HepG2 (cell line): ENCODE measurements around the gene CCDC50. TPM values are rescaled to one million over a fixed set of nuclear protein-coding genes. Genes with fewer than 3 reads are reported as not detected.

ENCODE experiments used
- ARNTL ChIP-seq: sonication (generic); formaldehyde crosslinking; IDR thresholded peaks from 2 replicates; pipeline ENCODE4 v1.4.0; 2020; ENCODE audit warnings: mild to moderate bottlenecking, missing genetic modification reagents
- ELK4 ChIP-seq: sonication (generic); formaldehyde crosslinking; IDR thresholded peaks from 2 replicates; pipeline ENCODE4 v1.9.0; 2021; ENCODE audit warnings: missing genetic modification reagents, borderline replicate concordance
- FOXA1 ChIP-seq, 2 experiments: fragments of 450-650 bp in 1 of 2; sonication (generic) in 1 of 2; formaldehyde crosslinking in 1 of 2; IDR thresholded peaks; 2 replicates each; pipeline versions ENCODE4 v1.4.0 to v1.6.1; 2016 to 2020; ENCODE audit warnings: missing genetic modification reagents in 1 of 2
- FOXA3 ChIP-seq: IDR thresholded peaks from 2 replicates; pipeline ENCODE4 v1.6.1; 2016; ENCODE audit warnings: missing genetic modification reagents, missing compliant biosample characterization
- GPBP1L1 ChIP-seq: sonication (generic); formaldehyde crosslinking; IDR thresholded peaks from 2 replicates; pipeline ENCODE4 v1.5.0; 2020; ENCODE audit warnings: mild to moderate bottlenecking, missing genetic modification reagents
- HOMEZ ChIP-seq: IDR thresholded peaks from 2 replicates; pipeline ENCODE4 v1.6.1; 2016; ENCODE audit warnings: low read depth
- KDM5A ChIP-seq: fragments of 200-600 bp; sonication (generic); IDR thresholded peaks from 2 replicates; pipeline ENCODE4 v1.7.0; 2018; ENCODE audit warnings: antibody characterized with exemption, mild to moderate bottlenecking, low read length, borderline replicate concordance
- NCOA2 ChIP-seq: sonication (generic); formaldehyde crosslinking; IDR thresholded peaks from 2 replicates; pipeline ENCODE4 v1.8.0; 2022; ENCODE audit warnings: inconsistent platforms
- NR3C1 ChIP-seq: sonication (generic); formaldehyde crosslinking; IDR thresholded peaks from 2 replicates; pipeline ENCODE4 v1.4.0; 2020; ENCODE audit warnings: missing genetic modification reagents
- RFX5 ChIP-seq: IDR thresholded peaks from 2 replicates; pipeline ENCODE4 v1.6.1; 2011; ENCODE audit warnings: low read depth, low read length, improper control_type of control experiment
- TOE1 ChIP-seq: sonication (generic); formaldehyde crosslinking; IDR thresholded peaks from 2 replicates; pipeline ENCODE4 v1.4.0; 2020; ENCODE audit warnings: mild to moderate bottlenecking, missing genetic modification reagents
- ZMYM3 ChIP-seq: sonication (generic); formaldehyde crosslinking; IDR thresholded peaks from 2 replicates; pipeline ENCODE4 v1.5.1; 2020; ENCODE audit warnings: mild to moderate bottlenecking, missing genetic modification reagents
- ZNF260 ChIP-seq: sonication (generic); formaldehyde crosslinking; IDR thresholded peaks from 2 replicates; pipeline ENCODE4 v1.4.0; 2020; ENCODE audit warnings: missing genetic modification reagents, low read depth, mild to moderate bottlenecking, borderline replicate concordance
- ZNF30 ChIP-seq: sonication (generic); formaldehyde crosslinking; IDR thresholded peaks from 2 replicates; pipeline ENCODE4 v1.5.0; 2020; ENCODE audit warnings: mild to moderate bottlenecking, missing genetic modification reagents
- ZNF710 ChIP-seq: sonication (generic); formaldehyde crosslinking; IDR thresholded peaks from 2 replicates; pipeline ENCODE4 v1.5.0; 2020; ENCODE audit warnings: mild to moderate bottlenecking, missing genetic modification reagents, borderline replicate concordance
- polyA plus RNA-seq, 8 experiments: library from polyadenylated mRNA; depleted of rRNA in 3 of 8; stranded (reverse) in 7 of 8; unstranded in 1 of 8; fragments of >200 nt; fragmentation: Illumina TruSeq in 4 of 8; extraction: Trizol in 4 of 8; gene quantifications; 2 replicates each; pipeline versions ENCODE4 v1.2.1 to v1.2.3, GENCODE V29; 2011 to 2016; ENCODE audit warnings: low read depth in 4 of 8, missing spikeins in 1 of 8, mixed read lengths in 1 of 8; ENCODE audit not compliant: insufficient read depth in 1 of 8
- total RNA-seq, 5 experiments: library from RNA; depleted of rRNA; stranded (reverse); fragments of >200 nt; fragmentation: Illumina TruSeq; extraction: Trizol; gene quantifications; 2 replicates each; pipeline ENCODE4 v1.2.3, GENCODE V29; 2016; ENCODE audit warnings: low read depth in 1 of 5
- TF ChIP-seq, protein P1 (sequence below): sonication (generic); formaldehyde crosslinking; IDR thresholded peaks from 2 replicates; pipeline ENCODE4 v1.5.1; 2020; ENCODE audit warnings: mild to moderate bottlenecking, missing genetic modification reagents, borderline replicate concordance

Gene CCDC50
- total and polyA plus RNA-seq, 2 of the 13 experiments (the other 11 are each of a cell fraction or from before 2014, with no cell fraction given), result 47.6 to 66.4 TPM

GRCh38 chr3:191328962-191329653, at the start of gene CCDC50 (continued):
- TF ChIP-seq ZNF260 (CRISPR knock-in tag), result no peak
- TF ChIP-seq GPBP1L1 (CRISPR knock-in tag), result no peak
- no peak for TF ChIP-seq NR3C1 (CRISPR knock-in tag)
- no peak for TF ChIP-seq TOE1 (CRISPR knock-in tag)
- no peak for TF ChIP-seq KDM5A
- peak; percentile 61 for TF ChIP-seq ZMYM3
- peak; percentile 57; the same call in 1 of the 2 replicates for TF ChIP-seq ZNF710 (CRISPR knock-in tag)
- peak; percentile 74 for TF ChIP-seq ARNTL (CRISPR knock-in tag)
- no peak for TF ChIP-seq ELK4 (CRISPR knock-in tag)
- TF ChIP-seq HOMEZ, result peak; percentile 87; the same call in 1 of the 2 replicates
- peak; percentile 56 for TF ChIP-seq NCOA2 (CRISPR knock-in tag)
- TF ChIP-seq RFX5, result no peak
- TF ChIP-seq, protein P1, sequence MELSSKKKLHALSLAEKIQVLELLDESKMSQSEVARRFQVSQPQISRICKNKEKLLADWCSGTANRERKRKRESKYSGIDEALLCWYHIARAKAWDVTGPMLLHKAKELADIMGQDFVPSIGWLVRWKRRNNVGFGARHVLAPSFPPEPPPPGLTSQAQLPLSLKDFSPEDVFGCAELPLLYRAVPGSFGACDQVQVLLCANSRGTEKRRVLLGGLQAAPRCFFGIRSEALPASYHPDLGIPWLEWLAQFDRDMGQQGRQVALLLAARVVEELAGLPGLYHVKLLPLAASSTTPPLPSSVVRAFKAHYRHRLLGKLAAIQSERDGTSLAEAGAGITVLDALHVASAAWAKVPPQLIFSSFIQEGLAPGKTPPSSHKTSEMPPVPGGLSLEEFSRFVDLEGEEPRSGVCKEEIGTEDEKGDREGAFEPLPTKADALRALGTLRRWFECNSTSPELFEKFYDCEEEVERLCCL (CRISPR knock-in tag), result no peak; the same call in 1 of the 2 replicates
- TF ChIP-seq FOXA1 (IDR thresholded peaks at IDR 0.05), result no peak
- TF ChIP-seq FOXA1 (CRISPR knock-in tag; IDR thresholded peaks at IDR 0.05), result peak; percentile 16; the same call in 1 of the 2 replicates
- TF ChIP-seq ZNF30 (CRISPR knock-in tag), result no peak
- peak; percentile 64 for TF ChIP-seq FOXA3
